ENCODE results near the gene HEBP1. TPM values are rescaled to one million over a fixed set of nuclear protein-coding genes. Genes with fewer than 3 reads are reported as not detected.

The HEBP1 gene
- polyA plus RNA-seq, 4 donors: 214 to 642 (median 428) TPM

DNA sequence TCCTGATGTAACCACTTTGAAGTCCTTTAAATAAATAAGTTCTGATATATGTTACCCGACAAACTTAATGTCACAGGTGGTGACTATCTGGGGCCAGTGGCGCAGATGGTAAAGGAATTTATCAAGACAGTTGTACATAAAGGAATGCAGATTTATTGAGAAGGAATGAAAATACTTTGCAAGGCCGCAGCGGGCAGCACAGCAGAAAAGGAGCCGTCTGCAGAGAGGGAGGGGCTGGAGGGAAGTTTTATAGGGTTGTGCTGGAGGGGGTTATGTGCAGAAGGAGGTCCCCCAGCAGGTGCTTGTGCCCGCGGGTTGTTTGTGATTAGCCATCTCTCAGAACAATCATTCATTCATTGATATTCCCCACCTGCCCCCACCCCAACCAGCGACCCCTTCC, 65.5 kb downstream of the HEBP1 start:
- H3K27me3 ChIP-seq (ENCODE audit: control insufficient read depth in 3 of 3, insufficient read depth in 3 of 3, low read length in 3 of 3): no peaks in the 10 kb centered on the region
- H3K4me1 ChIP-seq (ENCODE audit: control insufficient read depth in 3 of 3, insufficient read depth in 2 of 3, low read depth in 1 of 3, low read length in 2 of 3): no peaks in the 10 kb centered on the region
- peaks cover 0 to 15% (median 2%) of the 10 kb centered on the region in 3 donors for H3K36me3 ChIP-seq (ENCODE audit: control insufficient read depth in 3 of 3, insufficient read depth in 2 of 3, low read depth in 1 of 3, low read length in 3 of 3)
- DNase-seq (no peak), FAIRE-seq (no peak)
- WGBS, 3 donors: 48 to 62% (median 52%) methylated on average over 8 of the region's 8 CpGs
- H3K4me3 ChIP-seq (ENCODE audit: low read depth in 1 of 3, low read length in 3 of 3): no peak overlapping the region
- H3K9me3 ChIP-seq (ENCODE audit: control insufficient read depth in 2 of 2, insufficient read depth in 1 of 2, low read depth in 1 of 2, low read length in 1 of 2): no peaks in the 10 kb centered on the region
- H3K27ac ChIP-seq (ENCODE audit: low read depth in 1 of 3, low read length in 2 of 3): no peak overlapping the region

- no peak overlapping the region for H3K27ac ChIP-seq (ENCODE audit: low read depth in 1 of 3, low read length in 2 of 3)
- H3K36me3 ChIP-seq (ENCODE audit: control insufficient read depth in 3 of 3, insufficient read depth in 2 of 3, low read depth in 1 of 3, low read length in 3 of 3): peaks cover 0 to 14% (median 2%) of the 10 kb centered on the region in 3 donors
- no peak for DNase-seq
- no peaks in the 10 kb centered on the region for H3K9me3 ChIP-seq (ENCODE audit: control insufficient read depth in 2 of 2, insufficient read depth in 1 of 2, low read depth in 1 of 2, low read length in 1 of 2)
- 89 to 92% (median 90%) methylated on average over 4 of the region's 4 CpGs for WGBS, 3 donors
- no peaks in the 10 kb centered on the region for H3K4me1 ChIP-seq (ENCODE audit: control insufficient read depth in 3 of 3, insufficient read depth in 2 of 3, low read depth in 1 of 3, low read length in 2 of 3)
- no peak overlapping the region for H3K4me3 ChIP-seq (ENCODE audit: low read depth in 1 of 3, low read length in 3 of 3)
- no peaks in the 10 kb centered on the region for H3K27me3 ChIP-seq (ENCODE audit: control insufficient read depth in 3 of 3, insufficient read depth in 3 of 3, low read length in 3 of 3)
- no peak for FAIRE-seq
Measured at GRCh38 chr12:12933742-12934141, 66.3 kb downstream of the HEBP1 start.

GRCh38 chr12:12930633-12931219, 69.3 kb downstream of the HEBP1 start:
- no peak overlapping the region for H3K4me3 ChIP-seq (ENCODE audit: low read depth in 1 of 3, low read length in 3 of 3)
- FAIRE-seq (no peak), DNase-seq (no peak)
- H3K4me1 ChIP-seq (ENCODE audit: control insufficient read depth in 3 of 3, insufficient read depth in 2 of 3, low read depth in 1 of 3, low read length in 2 of 3): peaks cover 0 to 6% (median 4%) of the 10 kb centered on the region in 3 donors
- no peaks in the 10 kb centered on the region for H3K27me3 ChIP-seq (ENCODE audit: control insufficient read depth in 3 of 3, insufficient read depth in 3 of 3, low read length in 3 of 3)
- H3K36me3 ChIP-seq (ENCODE audit: control insufficient read depth in 3 of 3, insufficient read depth in 2 of 3, low read depth in 1 of 3, low read length in 3 of 3): peaks cover 0 to 10% (median 2%) of the 10 kb centered on the region in 3 donors
- no peaks in the 10 kb centered on the region for H3K9me3 ChIP-seq (ENCODE audit: control insufficient read depth in 2 of 2, insufficient read depth in 1 of 2, low read depth in 1 of 2, low read length in 1 of 2)
- 81 to 92% (median 88%) methylated on average over 2 of the region's 2 CpGs for WGBS, 3 donors
- no peak overlapping the region for H3K27ac ChIP-seq (ENCODE audit: low read depth in 1 of 3, low read length in 2 of 3)

DNA sequence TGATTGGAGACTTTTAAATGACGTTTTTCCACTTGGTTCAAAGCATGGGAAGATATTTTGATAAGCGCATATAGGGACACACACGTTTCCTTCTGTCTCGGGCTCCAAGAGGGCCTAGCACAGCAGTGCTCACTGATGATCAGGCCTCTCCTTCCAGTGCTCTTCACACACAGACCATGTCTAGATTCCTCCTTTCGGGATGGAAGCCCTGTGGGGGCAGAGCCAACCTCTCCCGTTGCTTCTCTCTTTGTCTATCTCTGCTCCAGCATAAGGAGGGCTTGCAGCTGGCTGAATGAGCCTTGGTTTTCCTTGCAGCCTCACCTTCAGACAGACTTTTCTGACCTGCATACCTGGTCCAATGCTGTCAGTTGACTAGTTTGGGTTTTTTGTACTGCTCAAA, 70.4 kb downstream of the HEBP1 start:
- no peaks in the 10 kb centered on the region for H3K27me3 ChIP-seq (ENCODE audit: control insufficient read depth in 3 of 3, insufficient read depth in 3 of 3, low read length in 3 of 3)
- no peak overlapping the region for H3K4me3 ChIP-seq (ENCODE audit: low read depth in 1 of 3, low read length in 3 of 3)
- DNase-seq: no peak
- peaks cover 0 to 6% (median 4%) of the 10 kb centered on the region in 3 donors for H3K4me1 ChIP-seq (ENCODE audit: control insufficient read depth in 3 of 3, insufficient read depth in 2 of 3, low read depth in 1 of 3, low read length in 2 of 3)
- FAIRE-seq: no peak
- peaks cover 0 to 10% (median 2%) of the 10 kb centered on the region in 3 donors for H3K36me3 ChIP-seq (ENCODE audit: control insufficient read depth in 3 of 3, insufficient read depth in 2 of 3, low read depth in 1 of 3, low read length in 3 of 3)
- H3K9me3 ChIP-seq (ENCODE audit: control insufficient read depth in 2 of 2, insufficient read depth in 1 of 2, low read depth in 1 of 2, low read length in 1 of 2): no peaks in the 10 kb centered on the region
- H3K27ac ChIP-seq (ENCODE audit: low read depth in 1 of 3, low read length in 2 of 3): no peak overlapping the region
- WGBS, 3 donors: 88 to 89% (median 88%) methylated on average over 6 of the region's 6 CpGs

GRCh38 chr12:12927211-12928079, 72.6 kb downstream of the HEBP1 start:
- Histone ChIP-seq H3K36me3 (ENCODE audit: control insufficient read depth in 3 of 3, insufficient read depth in 2 of 3, low read depth in 1 of 3, low read length in 3 of 3) (peaks cover 0 to 10% (median 2%) of the 10 kb centered on the region in 3 donors), H3K27ac (ENCODE audit: low read depth in 1 of 3, low read length in 2 of 3) (peak overlapping the region; percentile 41 to 86 (median 80)), H3K4me1 (ENCODE audit: control insufficient read depth in 3 of 3, insufficient read depth in 2 of 3, low read depth in 1 of 3, low read length in 2 of 3) (peaks cover 0 to 6% (median 4%) of the 10 kb centered on the region in 3 donors), H3K9me3 (ENCODE audit: control insufficient read depth in 2 of 2, insufficient read depth in 1 of 2, low read depth in 1 of 2, low read length in 1 of 2) (no peaks in the 10 kb centered on the region), H3K4me3 (ENCODE audit: low read depth in 1 of 3, low read length in 3 of 3) (peak overlapping the region in 2 of 3 donors; percentile 27 to 45), H3K27me3 (ENCODE audit: control insufficient read depth in 3 of 3, insufficient read depth in 3 of 3, low read length in 3 of 3) (no peaks in the 10 kb centered on the region)
- DNase-seq (peak; percentile 96 to 99), FAIRE-seq (no peak)
- WGBS, 3 donors: 13 to 47% (median 30%) methylated on average over 27 of the region's 27 CpGs

GRCh38 chr12:12926571-12927071, 73.4 kb downstream of the HEBP1 start:
- Histone ChIP-seq H3K36me3 (ENCODE audit: control insufficient read depth in 3 of 3, insufficient read depth in 2 of 3, low read depth in 1 of 3, low read length in 3 of 3) (peaks cover 0 to 10% (median 2%) of the 10 kb centered on the region in 3 donors), H3K9me3 (ENCODE audit: control insufficient read depth in 2 of 2, insufficient read depth in 1 of 2, low read depth in 1 of 2, low read length in 1 of 2) (no peaks in the 10 kb centered on the region), H3K4me1 (ENCODE audit: control insufficient read depth in 3 of 3, insufficient read depth in 2 of 3, low read depth in 1 of 3, low read length in 2 of 3) (peaks cover 0 to 6% (median 4%) of the 10 kb centered on the region in 3 donors), H3K4me3 (ENCODE audit: low read depth in 1 of 3, low read length in 3 of 3) (peak overlapping the region in 1 of 3 donors; percentile 17), H3K27ac (ENCODE audit: low read depth in 1 of 3, low read length in 2 of 3) (peak overlapping the region; percentile 41 to 86 (median 80)), H3K27me3 (ENCODE audit: control insufficient read depth in 3 of 3, insufficient read depth in 3 of 3, low read length in 3 of 3) (no peaks in the 10 kb centered on the region)
- WGBS, 3 donors: 43 to 82% (median 64%) methylated on average over 18 of the region's 18 CpGs
- FAIRE-seq (no peak), DNase-seq (no peak)

DNA sequence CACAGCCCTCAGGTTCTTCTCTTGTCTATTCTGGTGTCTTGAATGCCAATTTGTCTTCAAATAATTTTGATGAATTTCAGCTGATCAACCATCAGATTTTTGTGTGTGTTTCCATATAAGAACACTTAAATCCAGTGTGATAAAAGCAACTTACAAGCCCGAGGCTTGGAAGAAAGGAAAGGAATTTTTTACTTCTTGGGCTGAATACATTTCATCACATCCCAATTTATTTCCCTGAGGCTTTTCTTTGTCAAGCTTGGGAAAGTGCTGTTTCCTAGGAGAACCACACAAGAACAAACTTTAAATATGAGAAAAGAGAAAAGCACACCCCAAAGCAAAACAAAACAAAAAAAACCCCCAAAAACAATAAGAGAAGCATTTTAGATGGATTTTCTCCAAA, 74.7 kb downstream of the HEBP1 start:
- peaks cover 0 to 6% (median 4%) of the 10 kb centered on the region in 3 donors for H3K4me1 ChIP-seq (ENCODE audit: control insufficient read depth in 3 of 3, insufficient read depth in 2 of 3, low read depth in 1 of 3, low read length in 2 of 3)
- no peaks in the 10 kb centered on the region for H3K27me3 ChIP-seq (ENCODE audit: control insufficient read depth in 3 of 3, insufficient read depth in 3 of 3, low read length in 3 of 3)
- H3K9me3 ChIP-seq (ENCODE audit: control insufficient read depth in 2 of 2, insufficient read depth in 1 of 2, low read depth in 1 of 2, low read length in 1 of 2): no peaks in the 10 kb centered on the region
- FAIRE-seq (no peak), DNase-seq (no peak)
- peaks cover 0 to 8% (median 2%) of the 10 kb centered on the region in 3 donors for H3K36me3 ChIP-seq (ENCODE audit: control insufficient read depth in 3 of 3, insufficient read depth in 2 of 3, low read depth in 1 of 3, low read length in 3 of 3)
- H3K27ac ChIP-seq (ENCODE audit: low read depth in 1 of 3, low read length in 2 of 3): no peak overlapping the region
- WGBS, 3 donors: 69 to 73% (median 71%) methylated on average over 1 of the region's 1 CpG
- no peak overlapping the region for H3K4me3 ChIP-seq (ENCODE audit: low read depth in 1 of 3, low read length in 3 of 3)

Measured in small intestine (tissue), 7 donors.